ENCODE measurements around the gene SF3B2.
"Not testable (repeated sequence)": the region's sequence is repeated elsewhere in the genome, so short reads cannot be mapped to it uniquely, and the experiment has no call there.

DNA sequence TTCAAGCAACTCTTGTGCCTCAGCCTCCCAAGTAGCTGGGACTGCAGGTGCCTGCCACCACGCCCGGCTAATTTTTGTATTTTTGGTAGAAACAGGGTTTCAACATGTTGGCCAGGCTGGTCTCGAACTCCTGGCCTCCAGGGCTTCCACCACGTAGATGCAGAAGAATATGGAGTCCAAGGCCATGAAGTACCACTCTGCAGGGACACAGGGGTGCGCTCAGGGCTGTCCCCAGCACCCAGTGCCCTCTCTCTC lies 29.1 kb upstream of the SF3B2 start:
- TF ChIP-seq POLR2A (IDR thresholded peaks at IDR 0.05), result not testable (repeated sequence)
- TF ChIP-seq, protein P1, sequence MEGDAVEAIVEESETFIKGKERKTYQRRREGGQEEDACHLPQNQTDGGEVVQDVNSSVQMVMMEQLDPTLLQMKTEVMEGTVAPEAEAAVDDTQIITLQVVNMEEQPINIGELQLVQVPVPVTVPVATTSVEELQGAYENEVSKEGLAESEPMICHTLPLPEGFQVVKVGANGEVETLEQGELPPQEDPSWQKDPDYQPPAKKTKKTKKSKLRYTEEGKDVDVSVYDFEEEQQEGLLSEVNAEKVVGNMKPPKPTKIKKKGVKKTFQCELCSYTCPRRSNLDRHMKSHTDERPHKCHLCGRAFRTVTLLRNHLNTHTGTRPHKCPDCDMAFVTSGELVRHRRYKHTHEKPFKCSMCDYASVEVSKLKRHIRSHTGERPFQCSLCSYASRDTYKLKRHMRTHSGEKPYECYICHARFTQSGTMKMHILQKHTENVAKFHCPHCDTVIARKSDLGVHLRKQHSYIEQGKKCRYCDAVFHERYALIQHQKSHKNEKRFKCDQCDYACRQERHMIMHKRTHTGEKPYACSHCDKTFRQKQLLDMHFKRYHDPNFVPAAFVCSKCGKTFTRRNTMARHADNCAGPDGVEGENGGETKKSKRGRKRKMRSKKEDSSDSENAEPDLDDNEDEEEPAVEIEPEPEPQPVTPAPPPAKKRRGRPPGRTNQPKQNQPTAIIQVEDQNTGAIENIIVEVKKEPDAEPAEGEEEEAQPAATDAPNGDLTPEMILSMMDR (IDR thresholded peaks at IDR 0.05), result not testable (repeated sequence)
